CD4-positive, alpha-beta memory T cell (primary cell): Measurements from ENCODE around the gene LMF1. TPM values are rescaled to one million over a fixed set of nuclear protein-coding genes. Genes with fewer than 3 reads are reported as not detected.

Experiments
- CTCF ChIA-PET: fragments of 350-600 bp; sonication (Branson Sonifier 250); formaldehyde crosslinking; loops from one replicate; lab custom pipeline; 2021; ENCODE audit warnings: inconsistent platforms; ENCODE audit not compliant: partially characterized antibody; lab: Charles Lee
- POLR2A ChIA-PET: fragments of 350-600 bp; sonication (Branson Sonifier 250); formaldehyde crosslinking; loops from one replicate; lab custom pipeline; 2021; ENCODE audit not compliant: partially characterized antibody; lab: Charles Lee
- DNase-seq, 5 donors: peaks; one replicate each; pipeline versions ENCODE4 v3.0.0 to v3.0.0-alpha.2; 2020 to 2022; ENCODE audit warnings: mixed read lengths in 1 of 5
- H3K27ac ChIP-seq: one replicate; pipeline ENCODE4 v1.7.0; 2013; ENCODE audit warnings: low read depth, low read length
- H3K27me3 ChIP-seq: 2 replicates; pipeline ENCODE4 v1.7.0; 2013; ENCODE audit warnings: mild to moderate bottlenecking, low read length, moderate library complexity; ENCODE audit not compliant: insufficient read depth
- H3K36me3 ChIP-seq: 2 replicates; pipeline ENCODE4 v1.7.0; 2013; ENCODE audit warnings: mild to moderate bottlenecking, low read length, moderate library complexity; ENCODE audit not compliant: insufficient read depth
- H3K4me1 ChIP-seq: 2 replicates; pipeline ENCODE4 v1.7.0; 2013; ENCODE audit warnings: mild to moderate bottlenecking, low read length, moderate library complexity; ENCODE audit not compliant: insufficient read depth
- H3K4me3 ChIP-seq, 2 donors: one replicate each; pipeline ENCODE4 v1.7.0; 2013; ENCODE audit warnings: low read length in 2 of 2, mild to moderate bottlenecking in 1 of 2
- H3K9me3 ChIP-seq, 2 donors: one replicate each; pipeline ENCODE4 v1.7.0; 2013; ENCODE audit warnings: low read length in 2 of 2, control low read depth in 1 of 2; ENCODE audit not compliant: control insufficient read depth in 1 of 2
- H3K27ac Mint-ChIP-seq, 7 donors: one replicate each; pipeline ENCODE4 v1.8.0; 2020 to 2021; ENCODE audit warnings: mixed read lengths in 7 of 7, mild to moderate bottlenecking in 6 of 7, inconsistent platforms in 3 of 7, moderate library complexity in 3 of 7
- H3K27me3 Mint-ChIP-seq, 2 donors: one replicate each; pipeline ENCODE4 v1.8.0; 2020 to 2021; ENCODE audit warnings: mixed read lengths in 2 of 2
- H3K36me3 Mint-ChIP-seq, 2 donors: one replicate each; pipeline ENCODE4 v1.8.0; 2020 to 2021; ENCODE audit warnings: mixed read lengths in 2 of 2, inconsistent platforms in 1 of 2, mild to moderate bottlenecking in 1 of 2
- H3K4me1 Mint-ChIP-seq, 4 donors: one replicate each; pipeline ENCODE4 v1.8.0; 2020 to 2021; ENCODE audit warnings: mixed read lengths in 4 of 4, mild to moderate bottlenecking in 1 of 4
- H3K4me3 Mint-ChIP-seq, 8 donors: one replicate each; pipeline ENCODE4 v1.8.0; 2020 to 2021; ENCODE audit warnings: mixed read lengths in 8 of 8, mild to moderate bottlenecking in 7 of 8, moderate library complexity in 6 of 8, inconsistent platforms in 3 of 8
- H3K9me3 Mint-ChIP-seq, 8 donors: one replicate each; pipeline ENCODE4 v1.8.0; 2020 to 2021; ENCODE audit warnings: mixed read lengths in 8 of 8, mild to moderate bottlenecking in 5 of 8, inconsistent platforms in 3 of 8, moderate library complexity in 1 of 8
- intact Hi-C: fragments of 100-400 bp; cut with micrococcal nuclease; formaldehyde crosslinking; loops from one replicate; pipeline ENCODE4 v1.15.1; 2023
- polyA plus RNA-seq, 2 donors: library from polyadenylated mRNA; unstranded; fragments of 300-500 nt; fragmentation: Illumina TruSeq; gene quantifications; one replicate each; pipeline ENCODE4 v1.2.3, GENCODE V29; 2021
- total RNA-seq, 2 experiments: library from RNA; stranded (reverse); gene quantifications; one replicate each; pipeline ENCODE4 v1.2.3, GENCODE V29; 2021

Gene LMF1
- total and polyA plus RNA-seq, 4 experiments from 2014 or later, result 8.5 to 59.7 (median 32.6) TPM

- CTCF ChIA-PET, result no interaction called here
- no peak for DNase-seq
- Histone ChIP-seq H3K27ac (no peak overlapping the region), H3K27me3 (no peaks in the 10 kb centered on the region), H3K36me3 (no peaks in the 10 kb centered on the region), H3K4me3 (no peak overlapping the region), H3K9me3 (no peaks in the 10 kb centered on the region), H3K4me1 (peaks cover 42% of the 10 kb centered on the region)
- Mint-ChIP-seq H3K9me3 (peaks cover 0 to 3% (median 0%) of the 10 kb centered on the region in 8 donors), H3K27me3 (no peaks in the 10 kb centered on the region), H3K4me1 (peaks cover 27 to 60% (median 47%) of the 10 kb centered on the region in 4 donors), H3K4me3 (no peak overlapping the region), H3K36me3 (peaks cover 25 to 27% of the 10 kb centered on the region in 2 donors), H3K27ac (no peak overlapping the region)
- POLR2A ChIA-PET, result interaction anchor here (1.7 to 10.8 kb wide), 2 partner anchors 13 to 30 kb away, joined by 7 to 120 read pairs; partner anchors contain the start of gene SOX8
- intact Hi-C loops, result no loop called here
Measured at GRCh38 chr16:967546-968295, 3.1 kb downstream of the LMF1 start.

- intact Hi-C loops, result no loop called here
- ChIA-PET POLR2A (interaction anchor here (10.8 kb wide), 1 partner anchor 14 kb away, joined by 120 read pairs; the partner anchor contains the start of gene SOX8), CTCF (no interaction called here)
- Mint-ChIP-seq H3K4me1 (peaks cover 27 to 63% (median 49%) of the 10 kb centered on the region in 4 donors), H3K4me3 (no peak overlapping the region), H3K27me3 (no peaks in the 10 kb centered on the region), H3K27ac (peak overlapping the region in 1 of 7 donors; percentile 64), H3K36me3 (peaks cover 25 to 27% of the 10 kb centered on the region in 2 donors), H3K9me3 (peaks cover 0 to 3% (median 0%) of the 10 kb centered on the region in 8 donors)
- H3K27ac ChIP-seq, result no peak overlapping the region
- no peak for DNase-seq
- H3K4me3 ChIP-seq, result no peak overlapping the region
- no peaks in the 10 kb centered on the region for H3K27me3 ChIP-seq
- H3K36me3 ChIP-seq, result no peaks in the 10 kb centered on the region
- peaks cover 43% of the 10 kb centered on the region for H3K4me1 ChIP-seq
- H3K9me3 ChIP-seq, result no peaks in the 10 kb centered on the region
Measured at GRCh38 chr16:967077-967541, 3.7 kb downstream of the LMF1 start.

- peak overlapping the region in 5 of 7 donors; percentile 57 to 85 (median 64) for H3K27ac Mint-ChIP-seq
- POLR2A ChIA-PET, result interaction anchor here (3.8 to 10.8 kb wide), 2 partner anchors 15 to 31 kb away, joined by 54 to 120 read pairs; partner anchors contain the start of gene SOX8
- H3K4me3 Mint-ChIP-seq, result peak overlapping the region in 2 of 8 donors; percentile 20 to 25
- Histone ChIP-seq H3K4me1 (peaks cover 43% of the 10 kb centered on the region), H3K9me3 (no peaks in the 10 kb centered on the region), H3K4me3 (no peak overlapping the region), H3K36me3 (no peaks in the 10 kb centered on the region), H3K27me3 (no peaks in the 10 kb centered on the region), H3K27ac (no peak overlapping the region)
- DNase-seq, result no peak
- CTCF ChIA-PET, result no interaction called here
- H3K36me3 Mint-ChIP-seq, result peaks cover 25 to 27% of the 10 kb centered on the region in 2 donors
- no peaks in the 10 kb centered on the region for H3K27me3 Mint-ChIP-seq
- peaks cover 0 to 3% (median 0%) of the 10 kb centered on the region in 8 donors for H3K9me3 Mint-ChIP-seq
- intact Hi-C loops, result no loop called here
- H3K4me1 Mint-ChIP-seq, result peaks cover 25 to 62% (median 46%) of the 10 kb centered on the region in 4 donors
Measured at GRCh38 chr16:966505-966904, 4.3 kb downstream of the LMF1 start.

- H3K27me3 ChIP-seq, result no peaks in the 10 kb centered on the region
- H3K9me3 Mint-ChIP-seq, result peaks cover 0 to 3% (median 0%) of the 10 kb centered on the region in 8 donors
- H3K4me3 ChIP-seq, result no peak overlapping the region
- peaks cover 25 to 27% of the 10 kb centered on the region in 2 donors for H3K36me3 Mint-ChIP-seq
- peak overlapping the region in 6 of 7 donors; percentile 53 to 95 (median 80) for H3K27ac Mint-ChIP-seq
- H3K4me1 Mint-ChIP-seq, result peaks cover 23 to 58% (median 44%) of the 10 kb centered on the region in 4 donors
- no peaks in the 10 kb centered on the region for H3K9me3 ChIP-seq
- no peak overlapping the region for H3K27ac ChIP-seq
- ChIA-PET POLR2A (interaction anchor here (0.7 to 10.8 kb wide), 4 partner anchors 15 to 270 kb away, joined by 3 to 120 read pairs (median 42); partner anchors contain the start of gene SOX8), CTCF (no interaction called here)
- peaks cover 43% of the 10 kb centered on the region for H3K4me1 ChIP-seq
- no peaks in the 10 kb centered on the region for H3K27me3 Mint-ChIP-seq
- peak overlapping the region in 2 of 8 donors; percentile 25 for H3K4me3 Mint-ChIP-seq
- DNase-seq, result no peak
- no peaks in the 10 kb centered on the region for H3K36me3 ChIP-seq
- intact Hi-C loops, result no loop called here
Measured at GRCh38 chr16:966035-966434, 4.7 kb downstream of the LMF1 start.

- Mint-ChIP-seq H3K27me3 (no peaks in the 10 kb centered on the region), H3K36me3 (peaks cover 25 to 27% of the 10 kb centered on the region in 2 donors), H3K4me1 (peaks cover 23 to 58% (median 44%) of the 10 kb centered on the region in 4 donors), H3K27ac (peak overlapping the region; percentile 79 to 98 (median 95)), H3K4me3 (peak overlapping the region in 3 of 8 donors; percentile 25 to 43 (median 29)), H3K9me3 (peaks cover 0 to 3% (median 0%) of the 10 kb centered on the region in 8 donors)
- Histone ChIP-seq H3K4me3 (no peak overlapping the region), H3K4me1 (peaks cover 43% of the 10 kb centered on the region), H3K27me3 (no peaks in the 10 kb centered on the region), H3K27ac (peak overlapping the region; percentile 70), H3K9me3 (no peaks in the 10 kb centered on the region), H3K36me3 (no peaks in the 10 kb centered on the region)
- no peak for DNase-seq
- ChIA-PET POLR2A (interaction anchor here (0.7 to 10.8 kb wide), 5 partner anchors 16 to 270 kb away, joined by 3 to 120 read pairs (median 31); partner anchors contain the start of gene SOX8), CTCF (interaction anchor here (0.6 to 0.8 kb wide), 2 partner anchors 91 to 961 kb away, joined by 3 read pairs; no protein-coding TSS in a partner anchor)
- intact Hi-C loops, result no loop called here
Measured at GRCh38 chr16:965487-965886, 5.3 kb downstream of the LMF1 start.

- peak overlapping the region; percentile 69 to 88 (median 84) for H3K4me3 Mint-ChIP-seq
- Histone ChIP-seq H3K4me3 (peak overlapping the region in 1 of 2 donors; percentile 22), H3K4me1 (peaks cover 42% of the 10 kb centered on the region), H3K9me3 (no peaks in the 10 kb centered on the region), H3K36me3 (no peaks in the 10 kb centered on the region), H3K27me3 (no peaks in the 10 kb centered on the region), H3K27ac (peak overlapping the region; percentile 70)
- CTCF ChIA-PET, result interaction anchor here (0.8 to 1.9 kb wide), 8 partner anchors 16 to 253 kb away, joined by 3 to 9 read pairs (median 4); partner anchors contain the start of gene SOX8
- DNase-seq, result no peak
- H3K4me1 Mint-ChIP-seq, result peaks cover 23 to 58% (median 44%) of the 10 kb centered on the region in 4 donors
- peaks cover 0 to 3% (median 0%) of the 10 kb centered on the region in 8 donors for H3K9me3 Mint-ChIP-seq
- intact Hi-C loops, result no loop called here
- H3K36me3 Mint-ChIP-seq, result peaks cover 25 to 27% of the 10 kb centered on the region in 2 donors
- POLR2A ChIA-PET, result interaction anchor here (0.7 to 10.8 kb wide), 8 partner anchors 12 to 270 kb away, joined by 3 to 120 read pairs (median 9); partner anchors contain the start of gene SOX8
- no peaks in the 10 kb centered on the region for H3K27me3 Mint-ChIP-seq
- peak overlapping the region; percentile 79 to 98 (median 95) for H3K27ac Mint-ChIP-seq
Measured at GRCh38 chr16:965036-965395, 5.8 kb downstream of the LMF1 start.
